ENCODE data around the gene OXCT1. TPM values are rescaled to one million over a fixed set of nuclear protein-coding genes. Genes with fewer than 3 reads are reported as not detected.

The OXCT1 gene
- total and polyA plus RNA-seq, 9 of the 15 experiments (the other 6 are each of a cell fraction or from before 2014, with no cell fraction given) = 24.7 to 61.2 (median 41.9) TPM

DNA sequence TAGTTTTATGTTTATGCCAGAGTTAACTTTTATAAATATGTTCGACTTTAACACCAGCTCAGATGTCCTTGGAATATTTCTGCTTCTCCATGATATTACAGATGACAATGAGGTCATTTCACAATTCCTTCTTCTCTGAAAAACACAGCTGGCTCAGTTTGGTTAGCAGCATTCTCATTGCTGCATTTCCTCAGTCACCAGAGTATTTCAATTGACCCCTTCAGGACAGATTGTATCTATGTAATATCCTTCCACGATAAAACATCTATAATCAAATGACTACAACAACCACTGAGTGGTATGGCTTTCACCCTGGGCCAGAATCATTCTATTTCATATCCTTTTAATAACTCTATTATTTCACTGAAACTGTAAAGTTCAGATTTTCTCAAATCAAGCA, 148.7 kb downstream of the OXCT1 start (continued):
- TF ChIP-seq, protein P1, sequence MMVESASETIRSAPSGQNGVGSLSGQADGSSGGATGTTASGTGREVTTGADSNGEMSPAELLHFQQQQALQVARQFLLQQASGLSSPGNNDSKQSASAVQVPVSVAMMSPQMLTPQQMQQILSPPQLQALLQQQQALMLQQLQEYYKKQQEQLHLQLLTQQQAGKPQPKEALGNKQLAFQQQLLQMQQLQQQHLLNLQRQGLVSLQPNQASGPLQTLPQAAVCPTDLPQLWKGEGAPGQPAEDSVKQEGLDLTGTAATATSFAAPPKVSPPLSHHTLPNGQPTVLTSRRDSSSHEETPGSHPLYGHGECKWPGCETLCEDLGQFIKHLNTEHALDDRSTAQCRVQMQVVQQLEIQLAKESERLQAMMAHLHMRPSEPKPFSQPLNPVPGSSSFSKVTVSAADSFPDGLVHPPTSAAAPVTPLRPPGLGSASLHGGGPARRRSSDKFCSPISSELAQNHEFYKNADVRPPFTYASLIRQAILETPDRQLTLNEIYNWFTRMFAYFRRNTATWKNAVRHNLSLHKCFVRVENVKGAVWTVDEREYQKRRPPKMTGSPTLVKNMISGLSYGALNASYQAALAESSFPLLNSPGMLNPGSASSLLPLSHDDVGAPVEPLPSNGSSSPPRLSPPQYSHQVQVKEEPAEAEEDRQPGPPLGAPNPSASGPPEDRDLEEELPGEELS (CRISPR knock-in tag; IDR thresholded peaks at IDR 0.05; ENCODE audit: borderline replicate concordance) = no peak
- TF ChIP-seq TRIM28 (IDR thresholded peaks at IDR 0.05) = no peak

DNA sequence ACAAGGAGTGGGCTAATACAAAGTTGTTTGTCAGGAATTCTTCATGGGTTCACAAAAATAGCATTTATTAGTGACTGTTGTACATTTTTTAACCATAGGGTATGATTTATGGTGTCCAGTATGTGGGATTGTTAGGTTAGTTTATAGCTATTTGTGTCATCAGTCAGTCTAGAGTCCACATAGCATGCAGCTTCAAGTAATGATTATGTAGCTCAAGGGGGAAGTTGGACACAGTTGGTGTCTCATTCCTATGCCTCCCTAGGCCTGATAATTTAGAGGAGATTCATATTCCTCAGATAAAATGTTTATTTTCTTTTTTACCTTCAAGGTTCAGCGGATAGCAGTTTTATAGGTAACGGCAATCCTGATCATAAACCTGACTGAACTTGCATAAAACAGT, 153.8 kb downstream of the OXCT1 start:
- Histone ChIP-seq H3K9me1 (ENCODE audit: control insufficient read depth, insufficient read depth, low read length) (no peaks in the 10 kb centered on the region), H3K9me3 (replicated peaks; ENCODE audit: control insufficient read depth, insufficient read depth, low read depth, low read length) (no peaks in the 10 kb centered on the region), H3K36me3 (ENCODE audit: control insufficient read depth, insufficient read depth, low read length) (no peaks in the 10 kb centered on the region), H2AFZ (ENCODE audit: low read depth, low read length) (no peak overlapping the region), H3K27ac (ENCODE audit: extremely low read depth, low read depth, low read length) (no peak overlapping the region), H4K20me1 (replicated peaks; ENCODE audit: control insufficient read depth, insufficient read depth, low read length) (no peaks in the 10 kb centered on the region), H3K79me2 (ENCODE audit: control insufficient read depth, insufficient read depth, low read length) (no peaks in the 10 kb centered on the region), H3K4me2 (ENCODE audit: insufficient read depth, low read length) (no peak overlapping the region), H3K4me3 (no peak overlapping the region), H3K4me1 (replicated peaks in 1 of 2; ENCODE audit: control insufficient read depth in 2 of 2, insufficient read depth in 2 of 2, low read length in 2 of 2) (no peaks in the 10 kb centered on the region), H3K27me3 (ENCODE audit: control insufficient read depth in 2 of 2, insufficient read depth in 2 of 2, low read length in 2 of 2) (no peaks in the 10 kb centered on the region), H3K9ac (ENCODE audit: insufficient read depth in 1 of 2, low read depth in 2 of 2, low read length in 2 of 2) (no peak overlapping the region)
- DNase-seq (ENCODE audit: extremely low read depth in 1 of 4, low spot score in 3 of 4) (no peak), ATAC-seq (no peak), FAIRE-seq (no peak)
- POLR2A ChIA-PET = no interaction called here
- in situ Hi-C loops (cut with MboI) = no loop called here
- CTCF ChIA-PET (ENCODE audit: low intra/inter-chr PET ratio) = no interaction called here
- 4% methylated on average over 2 of the region's 2 CpGs for WGBS (ENCODE audit: insufficient coverage, low coverage, missing lambda C conversion rate)
- no TSS peak for BruUV-seq (replicated peaks)
- intact Hi-C loops (cut with micrococcal nuclease) = no loop called here
- no peak for TF ChIP-seq ESRRB (CRISPR knock-in tag; IDR thresholded peaks at IDR 0.05; ENCODE audit: borderline replicate concordance)
- no peak for TF ChIP-seq XRCC4 (IDR thresholded peaks at IDR 0.05; ENCODE audit: extremely low read depth, insufficient read depth, insufficient read length)
- TF ChIP-seq, protein P2, sequence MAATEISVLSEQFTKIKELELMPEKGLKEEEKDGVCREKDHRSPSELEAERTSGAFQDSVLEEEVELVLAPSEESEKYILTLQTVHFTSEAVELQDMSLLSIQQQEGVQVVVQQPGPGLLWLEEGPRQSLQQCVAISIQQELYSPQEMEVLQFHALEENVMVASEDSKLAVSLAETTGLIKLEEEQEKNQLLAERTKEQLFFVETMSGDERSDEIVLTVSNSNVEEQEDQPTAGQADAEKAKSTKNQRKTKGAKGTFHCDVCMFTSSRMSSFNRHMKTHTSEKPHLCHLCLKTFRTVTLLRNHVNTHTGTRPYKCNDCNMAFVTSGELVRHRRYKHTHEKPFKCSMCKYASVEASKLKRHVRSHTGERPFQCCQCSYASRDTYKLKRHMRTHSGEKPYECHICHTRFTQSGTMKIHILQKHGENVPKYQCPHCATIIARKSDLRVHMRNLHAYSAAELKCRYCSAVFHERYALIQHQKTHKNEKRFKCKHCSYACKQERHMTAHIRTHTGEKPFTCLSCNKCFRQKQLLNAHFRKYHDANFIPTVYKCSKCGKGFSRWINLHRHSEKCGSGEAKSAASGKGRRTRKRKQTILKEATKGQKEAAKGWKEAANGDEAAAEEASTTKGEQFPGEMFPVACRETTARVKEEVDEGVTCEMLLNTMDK (IDR thresholded peaks at IDR 0.05; ENCODE audit: borderline replicate concordance, insufficient read depth, low read depth, low read length, poor library complexity, severe bottlenecking) = no peak
- no peak for TF ChIP-seq ZFP30 (CRISPR knock-in tag; IDR thresholded peaks at IDR 0.05; ENCODE audit: borderline replicate concordance)
- TF ChIP-seq ZFP1 (CRISPR knock-in tag; IDR thresholded peaks at IDR 0.05) = no peak
- TF ChIP-seq HDAC2 (IDR thresholded peaks at IDR 0.05) = no peak
- no peak for TF ChIP-seq ZNF695 (CRISPR knock-in tag; IDR thresholded peaks at IDR 0.05)

Measured in K562 (cell line).